H9 (cell line): Measurements from ENCODE around the gene HECA. TPM values are rescaled to one million over a fixed set of nuclear protein-coding genes. Genes with fewer than 3 reads are reported as not detected.
A peak's percentile ranks its signal among the peaks of the same experiment; 100 is the strongest.

ENCODE experiments used
- DNase-seq: peaks from one replicate; pipeline ENCODE4 v3.0.0-alpha.2; 2017
- H2AFZ ChIP-seq: one replicate; pipeline ENCODE4 v1.6.1; 2013; ENCODE audit warnings: mild to moderate bottlenecking, low read length, control low read depth, moderate library complexity
- H2AK5ac ChIP-seq: 2 replicates; pipeline ENCODE4 v1.6.1; 2013; ENCODE audit warnings: low read length, control low read depth, mixed read lengths; ENCODE audit not compliant: insufficient read length
- H2BK120ac ChIP-seq: one replicate; pipeline ENCODE4 v1.6.1; 2013; ENCODE audit warnings: low read depth, mild to moderate bottlenecking, low read length, control low read depth, inconsistent platforms; ENCODE audit not compliant: poor library complexity, severe bottlenecking
- H2BK12ac ChIP-seq: 2 replicates; pipeline ENCODE4 v1.6.1; 2013; ENCODE audit warnings: low read length, control low read depth, mixed read lengths, low read depth; ENCODE audit not compliant: insufficient read length
- H2BK15ac ChIP-seq: 2 replicates; pipeline ENCODE4 v1.6.1; 2013; ENCODE audit warnings: low read depth, low read length, control low read depth
- H2BK20ac ChIP-seq: one replicate; pipeline ENCODE4 v1.6.1; 2013; ENCODE audit warnings: low read depth, mild to moderate bottlenecking, low read length, control low read depth, inconsistent platforms; ENCODE audit not compliant: poor library complexity, severe bottlenecking
- H2BK5ac ChIP-seq: 2 replicates; pipeline ENCODE4 v1.6.1; 2013; ENCODE audit warnings: low read length, control low read depth, mixed read lengths; ENCODE audit not compliant: insufficient read length
- H3K14ac ChIP-seq: 2 replicates; pipeline ENCODE4 v1.6.1; 2013; ENCODE audit warnings: low read length, control low read depth; ENCODE audit not compliant: insufficient read depth
- H3K18ac ChIP-seq: 2 replicates; pipeline ENCODE4 v1.6.1; 2013; ENCODE audit warnings: low read depth, mild to moderate bottlenecking, mixed read lengths, low read length, control low read depth; ENCODE audit not compliant: insufficient read length
- H3K23ac ChIP-seq: 2 replicates; pipeline ENCODE4 v1.6.1; 2013; ENCODE audit warnings: low read length, control low read depth, mixed read lengths, low read depth; ENCODE audit not compliant: insufficient read length
- H3K23me2 ChIP-seq: 2 replicates; pipeline ENCODE4 v1.6.1; 2013; ENCODE audit warnings: low read depth, mild to moderate bottlenecking, mixed read lengths, low read length, control low read depth; ENCODE audit not compliant: insufficient read length, poor library complexity, severe bottlenecking
- H3K27ac ChIP-seq: 2 replicates; pipeline ENCODE4 v1.5.1; 2013; ENCODE audit warnings: low read length, control low read depth, mixed read lengths, low read depth; ENCODE audit not compliant: insufficient read length
- H3K27me3 ChIP-seq: 2 replicates; pipeline ENCODE4 v1.6.1; 2013; ENCODE audit warnings: low read length, control low read depth, inconsistent platforms; ENCODE audit not compliant: insufficient read depth
- H3K4ac ChIP-seq: 2 replicates; pipeline ENCODE4 v1.6.1; 2013; ENCODE audit warnings: low read depth, mild to moderate bottlenecking, control low read depth, inconsistent platforms, low read length, moderate library complexity
- H3K4me1 ChIP-seq: 2 replicates; pipeline ENCODE4 v1.6.1; 2013; ENCODE audit warnings: low read length, control low read depth, inconsistent platforms; ENCODE audit not compliant: insufficient read depth
- H3K4me2 ChIP-seq: 2 replicates; pipeline ENCODE4 v1.6.1; 2013; ENCODE audit warnings: low read length, control low read depth, mixed read lengths; ENCODE audit not compliant: insufficient read length, insufficient read depth
- H3K56ac ChIP-seq: 2 replicates; pipeline ENCODE4 v1.6.1; 2013; ENCODE audit warnings: low read depth, mild to moderate bottlenecking, mixed read lengths, low read length, control low read depth; ENCODE audit not compliant: insufficient read length
- H3K79me1 ChIP-seq: 2 replicates; pipeline ENCODE4 v1.6.1; 2013; ENCODE audit warnings: low read depth, mild to moderate bottlenecking, moderate library complexity, low read length, control low read depth, inconsistent platforms; ENCODE audit not compliant: insufficient read depth, poor library complexity, severe bottlenecking
- H3K79me2 ChIP-seq: 2 replicates; pipeline ENCODE4 v1.6.1; 2013; ENCODE audit warnings: low read length, control low read depth, inconsistent platforms; ENCODE audit not compliant: insufficient read depth
- H3K9ac ChIP-seq: 2 replicates; pipeline ENCODE4 v1.6.1; 2013; ENCODE audit warnings: low read length, control low read depth, mixed read lengths; ENCODE audit not compliant: insufficient read length; ENCODE audit errors: extremely low read depth
- H3K9me3 ChIP-seq: one replicate; pipeline ENCODE4 v1.6.1; 2013; ENCODE audit warnings: low read depth, low read length, inconsistent platforms; ENCODE audit not compliant: control insufficient read depth
- H3T11ph ChIP-seq: one replicate; pipeline ENCODE4 v1.6.1; 2013; ENCODE audit warnings: mild to moderate bottlenecking, low read length, control low read depth, inconsistent platforms
- H4K20me1 ChIP-seq: one replicate; pipeline ENCODE4 v1.6.1; 2013; ENCODE audit not compliant: control insufficient read depth, insufficient read length, insufficient read depth
- H4K5ac ChIP-seq: 2 replicates; pipeline ENCODE4 v1.6.1; 2013; ENCODE audit warnings: low read depth, mild to moderate bottlenecking, mixed read lengths, low read length, control low read depth; ENCODE audit not compliant: insufficient read length
- H4K8ac ChIP-seq: replicated peaks from 2 replicates; pipeline ENCODE4 v1.6.1; 2013; ENCODE audit warnings: low read length, control low read depth, mixed read lengths, low read depth; ENCODE audit not compliant: insufficient read length
- H4K91ac ChIP-seq: 2 replicates; pipeline ENCODE4 v1.6.1; 2013; ENCODE audit warnings: low read depth, mild to moderate bottlenecking, moderate library complexity, mixed read lengths, low read length, control low read depth; ENCODE audit not compliant: insufficient read length
- H3K27ac Mint-ChIP-seq, 3 experiments: 2 replicates in 2 of 3; 3 replicates in 1 of 3; pipeline ENCODE4 v1.8.0; 2020 to 2021; ENCODE audit warnings: mixed read lengths in 3 of 3, mild to moderate bottlenecking in 1 of 3, moderate library complexity in 1 of 3
- H3K27me3 Mint-ChIP-seq: 2 replicates; pipeline ENCODE4 v1.8.0; 2021; ENCODE audit warnings: low read depth, mild to moderate bottlenecking, moderate library complexity, mixed read lengths
- H3K36me3 Mint-ChIP-seq, 3 experiments: 2 replicates in 2 of 3; 3 replicates in 1 of 3; pipeline ENCODE4 v1.8.0; 2020 to 2021; ENCODE audit warnings: low read depth in 3 of 3, mixed read lengths in 3 of 3; ENCODE audit not compliant: insufficient read depth in 1 of 3
- H3K4me1 Mint-ChIP-seq, 2 experiments: 2 replicates each; pipeline ENCODE4 v1.8.0; 2020; ENCODE audit warnings: mixed read lengths in 2 of 2
- H3K4me3 Mint-ChIP-seq, 2 experiments: 2 replicates in 1 of 2; 3 replicates in 1 of 2; pipeline ENCODE4 v1.8.0; 2020 to 2021; ENCODE audit warnings: mild to moderate bottlenecking in 2 of 2, mixed read lengths in 2 of 2, moderate library complexity in 1 of 2
- H3K9me3 Mint-ChIP-seq, 2 experiments: 2 replicates in 1 of 2; 3 replicates in 1 of 2; pipeline ENCODE4 v1.8.0; 2020; ENCODE audit warnings: mild to moderate bottlenecking in 2 of 2, mixed read lengths in 2 of 2, moderate library complexity in 1 of 2
- WGBS: extraction: QIAGEN DNeasy Blood & Tissue Kit; methylation state at CpG from one replicate; pipeline ENCODE4 v1.1.7; 2013; ENCODE audit warnings: missing lambda C conversion rate, low lambda C conversion rate, mixed read lengths; ENCODE audit not compliant: insufficient read length; ENCODE audit errors: extremely low coverage; 5-methylcytosine and 5-hydroxymethylcytosine counted together
- total RNA-seq: library from RNA; stranded (reverse); gene quantifications from 2 replicates; pipeline ENCODE4 v1.2.1, GENCODE V29; 2021
- TF ChIP-seq, protein P1 (sequence below): fragments of 200-600 bp; sonication (generic); conservative IDR thresholded peaks from 3 replicates; pipeline ENCODE4 v1.8.0; 2021; ENCODE audit warnings: antibody characterized with exemption, mild to moderate bottlenecking

The HECA gene
- total RNA-seq, 1 experiment from 2014 or later: 4.8 TPM

DNA sequence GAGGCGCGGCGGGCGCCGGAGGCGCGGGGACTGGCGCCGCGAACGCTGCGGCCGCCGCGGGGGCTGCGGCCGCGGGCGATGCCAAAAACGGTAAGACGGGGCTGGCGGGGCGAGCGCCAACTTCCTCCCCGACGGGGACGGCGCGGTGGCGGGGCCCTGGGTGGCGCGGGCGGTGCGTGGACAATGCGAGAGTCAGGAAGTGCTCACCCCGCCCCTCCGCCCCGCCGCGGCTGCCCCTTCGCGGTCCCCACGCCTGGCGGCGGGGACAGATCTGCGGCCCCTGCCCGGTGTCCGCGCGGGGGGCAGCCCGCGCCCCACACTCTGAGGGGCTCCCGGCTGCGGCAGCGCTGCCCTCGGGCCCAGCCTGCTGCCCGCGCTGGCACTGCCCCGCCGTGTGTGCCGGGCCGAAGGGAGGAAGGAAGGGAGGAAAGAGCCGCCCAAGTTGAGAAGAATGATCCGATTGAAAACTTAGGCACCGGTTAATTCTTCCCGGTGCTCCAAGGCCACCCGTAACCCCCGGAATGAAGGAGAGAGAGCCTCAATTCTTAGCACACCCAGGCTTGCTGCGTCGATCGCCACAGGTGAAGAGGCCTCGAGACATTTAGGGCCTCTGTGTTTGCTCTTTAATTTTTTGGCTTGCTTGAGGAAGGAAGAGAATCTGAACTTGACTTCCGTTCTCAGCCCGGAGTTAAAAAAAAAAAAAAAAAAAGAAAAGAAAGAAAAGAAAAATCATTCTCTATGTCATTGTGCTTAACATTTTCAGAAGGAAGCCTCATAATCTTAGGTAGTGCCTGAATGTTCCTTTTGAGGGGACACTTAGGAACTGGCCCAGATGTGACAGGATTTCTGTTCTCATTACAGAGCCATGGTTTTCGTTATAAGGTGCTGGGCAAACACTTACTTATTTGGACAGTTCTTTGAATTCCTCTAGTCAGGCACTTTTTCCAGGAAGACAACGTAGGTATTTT lies 982 bp downstream of the HECA start:
- no CpG with 5 or more reads among the region's 76 CpGs for WGBS
- Histone ChIP-seq H3T11ph (no peak overlapping the region), H2AK5ac (no peak overlapping the region), H4K8ac (no peak overlapping the region), H3K27ac (no peak overlapping the region), H3K18ac (no peak overlapping the region), H4K91ac (no peak overlapping the region), H2BK120ac (no peak overlapping the region), H3K23ac (no peak overlapping the region), H2AFZ (no peak overlapping the region), H3K14ac (no peak overlapping the region), H3K4me2 (peak overlapping the region; percentile 27), H2BK12ac (no peak overlapping the region), H2BK15ac (no peak overlapping the region), H4K20me1 (no peaks in the 10 kb centered on the region), H2BK5ac (no peak overlapping the region), H3K9me3 (no peaks in the 10 kb centered on the region), H3K79me1 (no peaks in the 10 kb centered on the region), H3K23me2 (peaks cover 5% of the 10 kb centered on the region), H3K4ac (no peak overlapping the region), H3K79me2 (no peaks in the 10 kb centered on the region), H3K9ac (no peak overlapping the region), H4K5ac (no peak overlapping the region), H3K27me3 (no peaks in the 10 kb centered on the region), H3K4me1 (no peaks in the 10 kb centered on the region), H3K56ac (no peak overlapping the region), H2BK20ac (no peak overlapping the region)
- TF ChIP-seq, protein P1, sequence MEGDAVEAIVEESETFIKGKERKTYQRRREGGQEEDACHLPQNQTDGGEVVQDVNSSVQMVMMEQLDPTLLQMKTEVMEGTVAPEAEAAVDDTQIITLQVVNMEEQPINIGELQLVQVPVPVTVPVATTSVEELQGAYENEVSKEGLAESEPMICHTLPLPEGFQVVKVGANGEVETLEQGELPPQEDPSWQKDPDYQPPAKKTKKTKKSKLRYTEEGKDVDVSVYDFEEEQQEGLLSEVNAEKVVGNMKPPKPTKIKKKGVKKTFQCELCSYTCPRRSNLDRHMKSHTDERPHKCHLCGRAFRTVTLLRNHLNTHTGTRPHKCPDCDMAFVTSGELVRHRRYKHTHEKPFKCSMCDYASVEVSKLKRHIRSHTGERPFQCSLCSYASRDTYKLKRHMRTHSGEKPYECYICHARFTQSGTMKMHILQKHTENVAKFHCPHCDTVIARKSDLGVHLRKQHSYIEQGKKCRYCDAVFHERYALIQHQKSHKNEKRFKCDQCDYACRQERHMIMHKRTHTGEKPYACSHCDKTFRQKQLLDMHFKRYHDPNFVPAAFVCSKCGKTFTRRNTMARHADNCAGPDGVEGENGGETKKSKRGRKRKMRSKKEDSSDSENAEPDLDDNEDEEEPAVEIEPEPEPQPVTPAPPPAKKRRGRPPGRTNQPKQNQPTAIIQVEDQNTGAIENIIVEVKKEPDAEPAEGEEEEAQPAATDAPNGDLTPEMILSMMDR: no peak
- DNase-seq: no peak
- Mint-ChIP-seq H3K4me3 (peak overlapping the region; percentile 83 to 91), H3K9me3 (no peaks in the 10 kb centered on the region), H3K36me3 (peaks cover 0 to 9% (median 2%) of the 10 kb centered on the region in 3 experiments; a peak in 4 of 7 replicates), H3K27me3 (peaks cover 3% of the 10 kb centered on the region), H3K4me1 (peaks cover 18 to 21% of the 10 kb centered on the region in 2 experiments), H3K27ac (peak overlapping the region in 1 of 3 experiments; percentile 78; a peak in 3 of 7 replicates)
